GM23338 (cell line): ENCODE data around the gene NSD1. TPM values are rescaled to one million over a fixed set of nuclear protein-coding genes. Genes with fewer than 3 reads are reported as not detected.
A peak's percentile ranks its signal among the peaks of the same experiment; 100 is the strongest.

Source experiments
- ATAC-seq: fragments of 200-7000 bp; cut with Tn5 transposase; 3 replicates; pipeline ENCODE4 v1.9.1; 2020
- DNase-seq: peaks from one replicate; pipeline ENCODE4 v3.0.0-alpha.2; 2015; ENCODE audit warnings: low spot score
- H2AFZ ChIP-seq: fragments of 200-600 bp; sonication (generic); 2 replicates; pipeline ENCODE4 v1.8.0; 2016; ENCODE audit warnings: antibody characterized with exemption, mild to moderate bottlenecking, moderate library complexity
- H3F3A ChIP-seq: fragments of 200-600 bp; sonication (generic); replicated peaks from 2 replicates; pipeline ENCODE4 v1.8.0; 2017; ENCODE audit warnings: antibody characterized with exemption, mixed run types, low read depth
- H3K27ac ChIP-seq: fragments of 200-600 bp; sonication (generic); 2 replicates; pipeline ENCODE4 v1.6.1; 2016; ENCODE audit warnings: low read depth
- H3K27me3 ChIP-seq: fragments of 200-600 bp; sonication (generic); 2 replicates; pipeline ENCODE4 v1.8.0; 2016; ENCODE audit warnings: mild to moderate bottlenecking, mixed run types, moderate library complexity; ENCODE audit not compliant: insufficient read depth
- H3K36me3 ChIP-seq: fragments of 200-600 bp; sonication (generic); 2 replicates; pipeline ENCODE4 v1.8.0; 2016; ENCODE audit warnings: mild to moderate bottlenecking; ENCODE audit not compliant: insufficient read depth
- H3K4me1 ChIP-seq: fragments of 200-600 bp; sonication (generic); 2 replicates; pipeline ENCODE4 v1.8.0; 2016; ENCODE audit warnings: mild to moderate bottlenecking, moderate library complexity; ENCODE audit not compliant: insufficient read depth
- H3K4me2 ChIP-seq: fragments of 200-600 bp; sonication (generic); 2 replicates; pipeline ENCODE4 v1.7.1; 2017; ENCODE audit warnings: mixed run types
- H3K4me3 ChIP-seq: fragments of 200-600 bp; sonication (generic); 2 replicates; pipeline ENCODE4 v1.6.1; 2016; ENCODE audit warnings: mixed run types
- H3K79me2 ChIP-seq: fragments of 200-600 bp; sonication (generic); replicated peaks from 2 replicates; pipeline ENCODE4 v1.8.0; 2017; ENCODE audit warnings: mild to moderate bottlenecking; ENCODE audit not compliant: insufficient read depth
- H3K9me2 ChIP-seq: fragments of 200-600 bp; sonication (generic); 2 replicates; pipeline ENCODE4 v1.8.0; 2017; ENCODE audit not compliant: insufficient read depth
- H4K20me1 ChIP-seq: fragments of 200-600 bp; sonication (generic); replicated peaks from 2 replicates; pipeline ENCODE4 v1.8.0; 2017; ENCODE audit warnings: mild to moderate bottlenecking; ENCODE audit not compliant: insufficient read depth
- H3K27ac Mint-ChIP-seq: 2 replicates; pipeline ENCODE4 v1.8.0; 2020; ENCODE audit warnings: inconsistent platforms, mild to moderate bottlenecking, moderate library complexity, mixed read lengths
- H3K27me3 Mint-ChIP-seq: 3 replicates; pipeline ENCODE4 v1.8.0; 2022; ENCODE audit warnings: low read depth, mild to moderate bottlenecking, moderate library complexity, mixed read lengths, inconsistent platforms; ENCODE audit not compliant: insufficient read depth, poor library complexity
- H3K36me3 Mint-ChIP-seq: 3 replicates; pipeline ENCODE4 v1.8.0; 2021; ENCODE audit warnings: low read depth, mild to moderate bottlenecking, inconsistent platforms, moderate library complexity, mixed read lengths
- H3K4me1 Mint-ChIP-seq: 3 replicates; pipeline ENCODE4 v1.8.0; 2020; ENCODE audit warnings: mild to moderate bottlenecking, inconsistent platforms, mixed read lengths
- H3K4me3 Mint-ChIP-seq: 3 replicates; pipeline ENCODE4 v1.8.0; 2021; ENCODE audit warnings: moderate library complexity, mild to moderate bottlenecking, inconsistent platforms, mixed read lengths
- H3K9me3 Mint-ChIP-seq: 3 replicates; pipeline ENCODE4 v1.8.0; 2020; ENCODE audit warnings: moderate library complexity, mild to moderate bottlenecking, inconsistent platforms, mixed read lengths
- CREB1 ChIP-seq: fragments of 250-450 bp; sonication (Bioruptor Pico); IDR thresholded peaks from 2 replicates; pipeline ENCODE4 v1.5.0; 2020; ENCODE audit warnings: low read depth, mild to moderate bottlenecking, moderate library complexity
- CTCF ChIP-seq, 2 experiments: fragments of 200-600 bp in 1 of 2; sonication (generic) in 1 of 2; conservative IDR thresholded peaks; 2 replicates each; pipeline versions ENCODE4 v1.5.1 to v1.6.1; 2016 to 2017; ENCODE audit warnings: antibody characterized with exemption in 2 of 2, low read depth in 2 of 2, mild to moderate bottlenecking in 2 of 2, moderate library complexity in 1 of 2
- EZH2 ChIP-seq: fragments of 200-600 bp; sonication (generic); IDR thresholded peaks from one replicate; pipeline ENCODE4 v1.8.0; 2017; ENCODE audit warnings: antibody characterized with exemption, mild to moderate bottlenecking, low read depth; ENCODE audit not compliant: unreplicated experiment
- EZH2phosphoT487 ChIP-seq: fragments of 200-600 bp; sonication (generic); IDR thresholded peaks from one replicate; pipeline ENCODE4 v1.8.1; 2018; ENCODE audit warnings: antibody characterized with exemption; ENCODE audit not compliant: unreplicated experiment
- JUNB ChIP-seq: IDR thresholded peaks from one replicate; pipeline ENCODE4 v1.6.1; 2016; ENCODE audit warnings: antibody characterized with exemption; ENCODE audit not compliant: unreplicated experiment
- NANOG ChIP-seq: IDR thresholded peaks from 2 replicates; pipeline ENCODE4 v1.6.1; 2016; ENCODE audit warnings: antibody characterized with exemption, borderline replicate concordance
- POLR2AphosphoS5 ChIP-seq: IDR thresholded peaks from 2 replicates; pipeline ENCODE4 v1.6.1; 2016; ENCODE audit warnings: antibody characterized with exemption, low read depth
- STAT1 ChIP-seq: IDR thresholded peaks from one replicate; pipeline ENCODE4 v1.6.1; 2016; ENCODE audit warnings: antibody characterized with exemption; ENCODE audit not compliant: unreplicated experiment
- ZNF114 ChIP-seq: fragments of 250-450 bp; sonication (Bioruptor Pico); IDR thresholded peaks from 2 replicates; pipeline ENCODE4 v1.5.0; 2020; ENCODE audit warnings: mild to moderate bottlenecking, moderate library complexity
- ZNF331 ChIP-seq: fragments of 250-450 bp; sonication (Bioruptor Pico); IDR thresholded peaks from 2 replicates; pipeline ENCODE4 v1.5.0; 2020; ENCODE audit warnings: low read depth, mild to moderate bottlenecking, moderate library complexity
- polyA plus RNA-seq: library from polyadenylated mRNA; unstranded; fragments of >200 nt; fragmentation: Nextera tagmentation; extraction: Ambion mirVana; gene quantifications from 2 replicates; pipeline ENCODE4 v1.2.1, GENCODE V29; 2016
- total RNA-seq: library from RNA; depleted of rRNA; stranded (reverse); fragments of >200 nt; shearing (Covaris generic); gene quantifications from 2 replicates; pipeline ENCODE4 v1.2.3, GENCODE V29; 2014
- TF ChIP-seq, protein P1 (sequence below): IDR thresholded peaks from one replicate; pipeline ENCODE4 v1.6.1; 2018; ENCODE audit warnings: antibody characterized with exemption; ENCODE audit not compliant: unreplicated experiment
- TF ChIP-seq, protein P2 (sequence below): IDR thresholded peaks from 2 replicates; pipeline ENCODE4 v1.6.1; 2016; ENCODE audit warnings: antibody characterized with exemption

Gene NSD1
- total and polyA plus RNA-seq, 2 experiments from 2014 or later, result 96.4 to 106 TPM

GRCh38 chr5:177212242-177212641 lies 78.7 kb downstream of the NSD1 start:
- H3K9me2 ChIP-seq, result no peaks in the 10 kb centered on the region
- H2AFZ ChIP-seq, result no peak overlapping the region
- H3K4me3 ChIP-seq, result no peak overlapping the region
- H3K4me1 ChIP-seq, result no peaks in the 10 kb centered on the region
- H3F3A ChIP-seq, result peaks cover 5% of the 10 kb centered on the region
- peaks cover 57% of the 10 kb centered on the region for H3K36me3 ChIP-seq
- peak overlapping the region; percentile 48; the same call in 1 of the 2 replicates for H3K27ac ChIP-seq
- no peaks in the 10 kb centered on the region for H3K27me3 ChIP-seq
- Mint-ChIP-seq H3K27ac (no peak overlapping the region), H3K9me3 (no peaks in the 10 kb centered on the region), H3K36me3 (peaks cover 90% of the 10 kb centered on the region), H3K4me3 (no peak overlapping the region), H3K27me3 (peaks cover 4% of the 10 kb centered on the region), H3K4me1 (no peaks in the 10 kb centered on the region)
- H3K79me2 ChIP-seq, result peaks cover 97% of the 10 kb centered on the region
- no peak for TF ChIP-seq STAT1
- no peak for TF ChIP-seq EZH2phosphoT487
- no peak for TF ChIP-seq CTCF (conservative IDR thresholded peaks at IDR 0.05; ENCODE audit: low read depth in 2 of 2)
- TF ChIP-seq ZNF331, result no peak
- TF ChIP-seq CREB1 (CRISPR knock-in tag), result no peak
- TF ChIP-seq NANOG, result no peak
- no peak for TF ChIP-seq ZNF114 (CRISPR knock-in tag)
- no peak for TF ChIP-seq EZH2
- TF ChIP-seq POLR2AphosphoS5, result no peak
- no peak for TF ChIP-seq JUNB
- H4K20me1 ChIP-seq, result peaks cover 47% of the 10 kb centered on the region
- ATAC-seq, result no peak
- no peak for DNase-seq
- H3K4me2 ChIP-seq, result no peak overlapping the region

DNA sequence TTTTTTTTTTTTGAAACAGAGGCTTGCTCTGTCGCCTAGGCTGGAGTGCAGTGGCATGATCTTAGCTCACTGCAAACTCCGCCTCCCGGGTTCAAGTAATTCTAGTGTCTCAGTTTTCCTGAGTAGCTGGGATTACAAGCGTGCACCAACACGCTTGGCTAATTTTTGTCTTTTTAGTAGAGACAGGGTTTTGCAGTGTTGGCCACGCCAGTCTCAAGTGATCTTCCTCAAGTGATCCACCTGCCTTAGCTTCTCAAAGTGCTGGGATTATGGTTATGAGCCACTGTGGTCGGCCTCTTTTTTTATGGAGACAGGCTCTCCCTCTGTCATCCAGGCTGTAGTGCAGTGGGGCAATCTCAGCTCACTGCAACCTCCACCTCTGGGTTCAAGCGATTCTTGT lies 87.0 kb downstream of the NSD1 start:
- peaks cover 3% of the 10 kb centered on the region; the same call in 1 of the 2 replicates for H3K4me1 ChIP-seq
- H4K20me1 ChIP-seq, result peaks cover 76% of the 10 kb centered on the region
- Mint-ChIP-seq H3K4me1 (0 out of 3 replicates have a peak, but pooled peaks cover 2% of the 10 kb centered on the region), H3K9me3 (no peaks in the 10 kb centered on the region), H3K36me3 (peaks cover 56% of the 10 kb centered on the region), H3K4me3 (no peak overlapping the region), H3K27me3 (peaks cover 5% of the 10 kb centered on the region), H3K27ac (no peak overlapping the region)
- DNase-seq, result no peak
- ATAC-seq, result no peak
- H3K36me3 ChIP-seq, result no peaks in the 10 kb centered on the region; the same call in none of the 2 replicates
- peaks cover 100% of the 10 kb centered on the region for H3K79me2 ChIP-seq
- H3K9me2 ChIP-seq, result no peaks in the 10 kb centered on the region
- H3F3A ChIP-seq, result no peaks in the 10 kb centered on the region; the same call in 1 of the 2 replicates
- no peak for TF ChIP-seq ZNF331
- no peak for TF ChIP-seq JUNB
- TF ChIP-seq NANOG, result no peak
- TF ChIP-seq POLR2AphosphoS5, result no peak
- TF ChIP-seq, protein P1, sequence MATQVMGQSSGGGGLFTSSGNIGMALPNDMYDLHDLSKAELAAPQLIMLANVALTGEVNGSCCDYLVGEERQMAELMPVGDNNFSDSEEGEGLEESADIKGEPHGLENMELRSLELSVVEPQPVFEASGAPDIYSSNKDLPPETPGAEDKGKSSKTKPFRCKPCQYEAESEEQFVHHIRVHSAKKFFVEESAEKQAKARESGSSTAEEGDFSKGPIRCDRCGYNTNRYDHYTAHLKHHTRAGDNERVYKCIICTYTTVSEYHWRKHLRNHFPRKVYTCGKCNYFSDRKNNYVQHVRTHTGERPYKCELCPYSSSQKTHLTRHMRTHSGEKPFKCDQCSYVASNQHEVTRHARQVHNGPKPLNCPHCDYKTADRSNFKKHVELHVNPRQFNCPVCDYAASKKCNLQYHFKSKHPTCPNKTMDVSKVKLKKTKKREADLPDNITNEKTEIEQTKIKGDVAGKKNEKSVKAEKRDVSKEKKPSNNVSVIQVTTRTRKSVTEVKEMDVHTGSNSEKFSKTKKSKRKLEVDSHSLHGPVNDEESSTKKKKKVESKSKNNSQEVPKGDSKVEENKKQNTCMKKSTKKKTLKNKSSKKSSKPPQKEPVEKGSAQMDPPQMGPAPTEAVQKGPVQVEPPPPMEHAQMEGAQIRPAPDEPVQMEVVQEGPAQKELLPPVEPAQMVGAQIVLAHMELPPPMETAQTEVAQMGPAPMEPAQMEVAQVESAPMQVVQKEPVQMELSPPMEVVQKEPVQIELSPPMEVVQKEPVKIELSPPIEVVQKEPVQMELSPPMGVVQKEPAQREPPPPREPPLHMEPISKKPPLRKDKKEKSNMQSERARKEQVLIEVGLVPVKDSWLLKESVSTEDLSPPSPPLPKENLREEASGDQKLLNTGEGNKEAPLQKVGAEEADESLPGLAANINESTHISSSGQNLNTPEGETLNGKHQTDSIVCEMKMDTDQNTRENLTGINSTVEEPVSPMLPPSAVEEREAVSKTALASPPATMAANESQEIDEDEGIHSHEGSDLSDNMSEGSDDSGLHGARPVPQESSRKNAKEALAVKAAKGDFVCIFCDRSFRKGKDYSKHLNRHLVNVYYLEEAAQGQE, result no peak
- TF ChIP-seq, protein P2, sequence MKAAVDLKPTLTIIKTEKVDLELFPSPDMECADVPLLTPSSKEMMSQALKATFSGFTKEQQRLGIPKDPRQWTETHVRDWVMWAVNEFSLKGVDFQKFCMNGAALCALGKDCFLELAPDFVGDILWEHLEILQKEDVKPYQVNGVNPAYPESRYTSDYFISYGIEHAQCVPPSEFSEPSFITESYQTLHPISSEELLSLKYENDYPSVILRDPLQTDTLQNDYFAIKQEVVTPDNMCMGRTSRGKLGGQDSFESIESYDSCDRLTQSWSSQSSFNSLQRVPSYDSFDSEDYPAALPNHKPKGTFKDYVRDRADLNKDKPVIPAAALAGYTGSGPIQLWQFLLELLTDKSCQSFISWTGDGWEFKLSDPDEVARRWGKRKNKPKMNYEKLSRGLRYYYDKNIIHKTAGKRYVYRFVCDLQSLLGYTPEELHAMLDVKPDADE, result no peak
- H3K27me3 ChIP-seq, result no peaks in the 10 kb centered on the region
- H3K4me2 ChIP-seq, result no peak overlapping the region
- no peak overlapping the region for H3K4me3 ChIP-seq
- H2AFZ ChIP-seq, result no peak overlapping the region
- no peak overlapping the region for H3K27ac ChIP-seq
